HG03097 (cell line): ENCODE results near the gene TBX19.

Experiments
- ATAC-seq: cut with Tn5 transposase; IDR thresholded peaks from one replicate; pipeline ENCODE4 v1.9.1; 2021; ENCODE audit not compliant: unreplicated experiment, low FRiP score

TBX19 gene

DNA sequence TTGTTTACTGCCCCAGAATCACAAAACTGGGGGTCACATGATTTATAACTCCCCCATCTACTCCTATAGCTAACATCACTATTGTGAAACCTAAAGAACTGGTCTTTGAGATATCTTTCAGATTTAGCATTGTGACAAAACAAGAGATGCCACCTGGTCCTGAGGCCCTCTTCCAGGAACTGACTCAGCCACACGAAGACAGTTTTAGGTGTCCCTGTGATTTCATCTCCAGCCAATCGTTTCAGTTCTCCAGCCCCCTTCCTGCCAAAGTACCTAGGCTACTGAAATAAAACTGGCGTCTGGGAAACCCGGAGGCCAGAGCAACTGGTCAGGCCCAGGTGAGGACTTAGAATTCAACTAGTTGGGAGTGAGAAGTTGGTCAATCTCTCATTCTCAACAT is 36.6 kb downstream of the TBX19 start:
- ATAC-seq, result no peak

DNA sequence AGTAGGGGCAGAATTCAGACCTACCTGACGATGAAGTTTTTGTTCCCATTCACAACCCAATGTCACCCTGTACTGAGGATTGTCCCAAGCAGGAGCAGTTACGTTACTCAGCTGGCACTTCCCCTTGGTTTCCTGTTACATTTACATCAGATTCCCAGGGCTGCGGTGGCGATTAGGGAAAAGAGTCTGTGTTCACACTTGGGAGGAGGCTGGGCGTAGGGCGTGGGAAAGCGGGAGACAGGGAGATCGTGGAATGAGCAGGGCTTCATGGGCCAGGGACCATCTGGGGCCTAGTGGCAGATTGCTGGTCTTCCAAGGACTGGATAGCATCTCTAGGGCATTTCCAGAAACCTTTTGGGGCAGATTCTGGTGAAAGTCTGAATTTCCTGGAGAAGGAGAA is 39.0 kb downstream of the TBX19 start:
- ATAC-seq, result no peak

DNA sequence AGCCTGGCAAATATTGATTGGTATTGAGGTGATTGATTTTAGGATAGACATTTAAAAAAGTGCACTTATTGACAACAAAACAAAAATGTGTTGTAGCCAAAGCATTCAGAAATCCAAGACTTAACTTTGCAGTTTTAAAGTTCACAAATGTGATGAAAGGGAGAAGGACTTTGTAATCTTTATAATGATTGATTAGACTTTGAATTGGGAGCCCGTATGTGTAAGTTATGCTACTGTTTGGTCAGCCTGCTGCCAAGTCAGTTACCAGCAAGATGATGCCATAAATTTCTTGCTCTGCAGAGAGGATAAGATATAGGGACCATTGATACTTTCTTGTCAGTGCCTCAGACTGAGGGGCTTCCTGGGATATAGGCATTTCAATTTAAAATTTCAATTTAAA is 39.5 kb downstream of the TBX19 start:
- no peak for ATAC-seq

DNA sequence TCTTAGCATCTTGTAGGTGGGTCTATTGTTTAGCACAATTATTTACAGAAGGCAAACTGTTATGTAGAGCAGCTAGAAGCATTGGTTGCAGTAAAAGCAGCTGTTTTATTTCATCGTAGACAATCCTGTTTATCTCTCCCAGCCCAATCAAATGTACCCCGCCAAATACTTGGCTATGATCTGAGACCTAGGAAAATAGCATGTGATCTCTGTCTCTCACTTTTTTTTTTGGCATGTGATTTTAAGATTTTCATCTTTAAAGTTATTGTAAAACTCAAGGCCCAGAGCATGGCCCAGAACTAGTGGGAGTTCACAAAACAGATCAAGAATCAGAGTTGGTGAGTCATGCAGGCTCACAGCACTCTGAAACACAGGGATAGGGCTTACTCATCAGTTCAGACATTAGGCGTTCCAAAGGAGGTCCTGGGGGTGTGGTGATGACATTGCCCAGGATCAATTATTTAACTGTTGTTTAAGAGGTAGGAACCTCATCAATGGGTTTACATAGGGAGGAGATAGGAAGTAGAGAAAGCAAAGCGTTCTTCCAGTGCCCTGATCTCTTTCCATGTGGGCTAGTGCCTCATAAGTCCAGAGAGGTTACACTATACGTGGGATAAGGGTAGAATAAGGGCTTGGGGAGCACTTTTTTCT is 40.2 kb downstream of the TBX19 start:
- no peak for ATAC-seq

DNA sequence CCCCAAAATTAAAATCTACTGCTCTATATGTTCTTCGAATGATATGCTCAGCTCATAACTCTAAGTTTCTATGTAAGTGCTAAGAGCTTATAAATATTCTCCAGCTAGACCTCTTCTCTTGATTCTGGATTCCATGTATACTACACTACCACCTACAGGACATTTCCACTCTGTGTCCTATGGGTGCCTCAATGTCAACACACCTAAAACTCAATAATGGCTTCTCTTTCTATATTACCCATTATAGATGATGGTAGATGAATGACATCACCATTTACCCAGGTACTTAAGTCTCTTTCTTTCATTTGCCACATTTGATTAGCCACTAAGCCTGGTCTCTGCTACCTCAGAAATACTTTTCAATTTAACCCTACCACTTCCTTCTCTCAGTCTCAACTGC is 41.3 kb downstream of the TBX19 start:
- ATAC-seq, result no peak

DNA sequence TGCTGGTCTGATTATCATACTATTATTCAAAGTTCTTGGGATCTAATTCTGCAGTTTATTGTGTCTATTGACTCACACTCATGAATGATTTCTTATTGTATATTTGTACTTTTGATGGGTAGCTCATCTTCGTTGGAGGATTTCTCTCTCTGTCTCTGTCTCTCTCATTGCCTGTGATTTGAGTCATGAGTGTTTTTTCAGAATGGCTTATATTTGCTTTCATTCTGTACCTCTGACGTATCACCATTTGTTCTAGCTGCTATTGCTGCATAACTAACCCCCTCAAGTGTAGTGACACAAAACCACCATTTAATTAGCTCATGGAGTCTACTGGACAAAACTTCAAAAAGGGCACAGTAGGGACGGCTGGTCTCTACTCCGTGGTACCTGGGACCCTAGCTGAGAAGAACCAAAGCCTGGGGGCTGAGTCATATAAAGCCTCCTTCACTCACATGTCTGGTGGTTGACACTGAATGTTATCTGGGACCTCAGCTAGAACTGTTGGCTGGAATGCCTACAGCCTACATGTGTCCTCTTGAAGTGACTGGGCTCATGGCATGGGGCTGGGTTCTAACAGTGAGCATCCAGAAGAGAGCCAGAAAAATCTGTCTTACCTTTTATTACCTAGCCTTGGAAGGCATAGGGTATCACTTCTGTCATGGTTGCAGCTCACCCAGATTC is 44.2 kb downstream of the TBX19 start:
- ATAC-seq, result no peak

DNA sequence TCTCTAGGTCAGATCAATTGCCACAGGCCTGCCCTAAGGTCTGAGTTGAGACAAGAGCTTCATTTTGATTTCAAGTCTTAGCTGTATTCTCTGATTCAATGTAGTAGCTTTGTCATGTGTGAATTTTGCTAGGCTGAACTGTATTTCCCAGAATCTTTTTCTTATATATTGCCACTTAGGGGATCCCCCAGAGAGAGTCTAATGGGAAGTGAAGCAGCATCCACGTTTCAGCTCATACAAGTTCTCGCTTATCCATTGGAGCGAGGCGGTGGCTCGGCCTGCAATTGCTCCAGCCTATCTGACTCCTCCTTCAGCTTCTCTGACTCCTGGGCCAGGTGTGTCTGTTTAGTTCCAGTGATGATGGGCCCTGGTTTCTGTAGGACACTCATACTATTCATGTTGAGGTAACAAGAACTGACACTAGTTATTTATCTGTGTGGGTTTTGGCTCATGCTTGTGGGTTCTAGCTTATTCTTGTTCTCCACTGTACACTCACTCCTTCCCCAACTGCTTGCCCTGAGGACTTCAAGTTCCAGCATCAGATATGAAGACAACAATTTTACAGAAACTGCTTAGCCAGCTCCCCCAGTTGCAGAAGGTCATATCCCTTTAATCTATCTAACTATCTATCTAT is 48.2 kb downstream of the TBX19 start:
- ATAC-seq, result no peak

DNA sequence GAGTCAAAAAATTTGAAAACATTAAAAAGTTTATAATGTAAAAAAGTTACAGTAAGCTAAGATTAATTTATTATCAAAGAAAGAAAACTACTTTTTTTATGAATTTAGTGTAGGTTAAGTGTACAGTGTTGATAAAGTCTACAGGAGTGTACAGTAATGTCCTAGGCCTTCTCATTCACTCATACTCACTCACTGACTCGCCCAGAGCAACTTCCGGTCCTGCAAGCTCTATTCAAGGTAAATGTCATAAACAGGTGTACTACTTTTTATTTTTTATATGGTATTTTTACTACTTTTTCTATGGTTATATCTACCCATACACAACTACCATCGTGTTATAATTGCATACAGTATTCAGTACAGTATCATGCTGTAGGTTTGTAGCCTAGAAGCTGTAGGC is 49.6 kb downstream of the TBX19 start:
- ATAC-seq, result no peak

DNA sequence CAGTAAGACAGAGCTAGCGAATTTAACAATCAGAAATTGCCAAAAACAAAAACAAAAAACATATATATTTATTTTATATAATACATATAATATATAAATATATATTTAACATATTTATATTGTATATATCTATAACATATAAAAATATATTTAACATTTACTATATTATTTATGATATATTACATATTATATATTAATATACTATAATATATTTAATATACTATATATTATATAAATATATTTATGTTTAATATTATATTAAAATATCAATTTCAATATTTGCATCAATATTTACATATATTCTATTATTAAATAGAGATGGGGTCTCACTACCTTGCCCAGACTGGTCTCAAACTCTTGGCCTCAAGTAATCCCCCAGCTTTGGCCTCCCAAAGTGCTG is 50.9 kb downstream of the TBX19 start:
- ATAC-seq, result no peak

DNA sequence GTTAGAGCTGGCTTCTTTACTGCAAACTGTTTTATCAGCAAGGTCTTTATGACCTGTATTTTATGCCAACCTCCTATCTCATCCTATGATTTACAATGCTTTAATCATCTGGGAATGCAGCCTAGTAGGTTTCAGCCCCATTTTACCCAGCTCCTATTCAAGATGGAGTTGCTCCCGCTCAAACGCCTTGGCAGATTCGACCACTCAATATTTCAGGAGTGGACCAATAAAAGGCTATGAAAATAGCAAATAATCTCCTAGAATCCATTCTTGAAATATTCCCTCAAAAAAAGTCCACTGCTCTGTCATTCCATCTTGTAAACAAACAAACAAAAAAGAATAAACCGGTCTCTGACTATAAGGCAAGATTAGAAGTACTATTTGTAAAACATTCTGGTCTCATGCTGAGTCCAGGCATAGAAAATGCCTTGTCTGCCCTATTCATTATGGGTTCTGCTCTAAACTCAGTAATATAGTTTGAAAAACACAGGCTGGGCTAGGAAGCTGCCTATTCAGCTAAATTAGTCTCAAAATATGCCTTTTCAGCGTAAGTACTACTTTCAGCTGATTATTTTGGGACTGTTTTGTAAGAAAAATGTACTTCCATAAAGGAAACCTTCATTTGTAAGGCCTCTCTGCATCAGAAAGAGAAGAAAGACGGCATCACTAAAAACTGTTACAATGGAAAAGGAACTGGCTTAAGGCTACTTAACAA is 53.0 kb downstream of the TBX19 start:
- no peak for ATAC-seq

DNA sequence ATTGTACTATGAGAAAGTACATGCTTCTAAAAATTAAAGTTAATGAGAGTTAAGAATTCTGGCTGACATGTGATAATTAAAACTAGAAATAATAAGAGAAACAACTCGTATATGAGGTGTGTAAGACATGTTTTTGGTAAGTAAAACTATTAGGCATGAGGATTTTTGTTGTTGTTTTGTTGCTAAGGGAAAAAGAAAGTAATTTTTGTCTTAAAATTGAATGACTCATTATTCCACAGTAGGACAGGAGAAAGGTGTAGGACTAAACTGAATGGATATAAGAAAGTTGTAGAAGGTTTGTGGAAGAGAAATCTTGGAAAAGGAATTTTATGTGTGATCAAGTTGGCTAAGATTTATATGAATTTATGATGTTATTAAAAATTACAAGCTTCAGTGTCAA is 54.8 kb downstream of the TBX19 start:
- ATAC-seq, result no peak

DNA sequence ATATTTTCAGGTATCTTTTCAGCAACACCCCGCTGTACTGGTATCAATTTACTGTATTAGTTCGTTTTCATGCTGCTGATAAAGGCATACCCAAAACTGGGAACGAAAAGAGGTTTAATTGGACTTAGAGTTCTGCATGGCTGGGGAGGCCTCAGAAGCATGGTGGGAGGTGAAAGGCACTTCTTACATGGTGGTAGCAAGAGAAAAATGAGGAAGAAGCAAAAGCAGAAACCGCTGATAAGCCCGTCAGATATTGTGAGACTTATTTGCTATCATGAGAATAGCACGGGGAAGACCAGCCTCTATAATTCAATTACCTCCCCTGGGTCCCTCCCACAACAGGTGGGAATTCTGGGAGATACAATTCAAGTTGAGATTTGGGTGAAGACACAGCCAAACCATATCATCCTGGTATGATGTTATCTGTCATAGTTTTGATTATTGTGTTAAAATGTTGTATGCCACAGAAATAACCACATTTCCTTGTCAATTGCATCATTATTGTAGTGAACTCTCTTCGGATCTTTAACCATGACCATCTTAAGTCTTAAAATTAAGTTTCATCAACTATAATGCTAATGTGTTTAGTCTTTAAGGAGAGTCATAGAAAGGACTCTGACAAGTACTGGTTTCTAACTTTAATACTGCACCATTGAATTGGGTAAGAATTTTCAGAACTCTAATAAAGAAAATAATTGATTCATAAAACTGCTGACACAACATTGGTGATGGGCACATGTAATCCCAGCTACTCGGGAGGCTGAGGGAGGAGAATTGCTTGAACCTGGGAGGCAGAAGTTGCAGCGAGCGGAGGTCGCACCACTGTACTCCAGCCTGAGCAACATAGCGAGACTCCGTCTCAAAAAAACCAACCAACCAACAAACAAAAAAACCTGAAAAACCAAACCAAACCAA is 58.2 kb downstream of the TBX19 start:
- ATAC-seq, result no peak

DNA sequence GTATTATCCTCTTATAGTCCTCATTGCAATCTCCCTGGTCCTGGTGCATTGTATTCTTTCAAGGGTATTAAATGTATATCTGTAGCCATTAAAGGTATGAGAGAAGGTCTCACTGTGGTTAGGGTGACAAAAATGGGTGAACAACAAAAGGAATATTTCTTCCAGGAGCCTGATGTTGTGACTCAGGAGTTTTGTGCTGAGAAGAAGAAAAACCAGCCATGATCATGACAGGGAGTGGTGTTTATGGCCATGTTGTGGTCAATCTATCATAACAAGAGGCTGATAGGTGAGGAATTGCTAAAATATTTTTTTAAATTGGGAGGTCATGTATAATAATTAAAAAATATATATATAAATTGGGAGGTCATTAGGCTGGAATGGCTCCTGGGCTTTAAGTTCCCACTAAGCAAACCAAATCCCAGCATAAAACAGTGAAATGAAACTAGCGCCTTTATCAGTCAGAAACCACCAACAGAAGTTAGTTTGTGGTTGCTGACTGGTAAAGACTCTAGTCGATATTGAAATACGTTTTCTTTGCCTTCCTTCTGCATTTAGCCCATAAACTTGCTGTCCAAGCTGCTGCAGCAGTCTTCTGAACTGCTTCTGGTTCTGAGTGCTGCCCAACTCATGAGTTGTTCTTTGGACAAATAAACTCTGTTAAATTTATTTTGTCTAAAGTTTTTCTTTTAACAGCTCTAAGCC is 60.3 kb downstream of the TBX19 start:
- ATAC-seq, result no peak

DNA sequence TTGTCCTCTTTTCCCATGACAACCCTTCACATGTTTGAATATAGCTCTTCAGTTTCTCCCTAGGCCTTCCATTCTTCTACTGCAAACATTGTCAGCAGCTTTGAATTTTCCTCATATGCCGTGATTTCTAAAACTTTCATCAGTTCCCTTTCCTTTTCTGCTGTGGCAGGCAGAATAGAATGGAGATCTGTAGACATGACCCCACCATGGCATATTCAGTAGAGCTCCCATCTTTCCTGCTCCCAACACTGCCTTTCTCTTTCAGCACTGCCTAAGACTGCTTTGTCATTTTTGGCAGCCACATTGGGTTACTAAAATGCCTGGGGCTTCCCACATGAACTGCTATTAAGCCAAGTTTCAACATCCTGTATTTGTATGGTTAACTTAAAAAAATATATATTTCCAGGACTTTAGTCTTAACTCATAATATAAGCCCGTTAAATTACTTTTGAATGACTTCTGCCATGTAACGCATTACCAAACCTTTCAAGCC is 60.9 kb downstream of the TBX19 start:
- no peak for ATAC-seq

DNA sequence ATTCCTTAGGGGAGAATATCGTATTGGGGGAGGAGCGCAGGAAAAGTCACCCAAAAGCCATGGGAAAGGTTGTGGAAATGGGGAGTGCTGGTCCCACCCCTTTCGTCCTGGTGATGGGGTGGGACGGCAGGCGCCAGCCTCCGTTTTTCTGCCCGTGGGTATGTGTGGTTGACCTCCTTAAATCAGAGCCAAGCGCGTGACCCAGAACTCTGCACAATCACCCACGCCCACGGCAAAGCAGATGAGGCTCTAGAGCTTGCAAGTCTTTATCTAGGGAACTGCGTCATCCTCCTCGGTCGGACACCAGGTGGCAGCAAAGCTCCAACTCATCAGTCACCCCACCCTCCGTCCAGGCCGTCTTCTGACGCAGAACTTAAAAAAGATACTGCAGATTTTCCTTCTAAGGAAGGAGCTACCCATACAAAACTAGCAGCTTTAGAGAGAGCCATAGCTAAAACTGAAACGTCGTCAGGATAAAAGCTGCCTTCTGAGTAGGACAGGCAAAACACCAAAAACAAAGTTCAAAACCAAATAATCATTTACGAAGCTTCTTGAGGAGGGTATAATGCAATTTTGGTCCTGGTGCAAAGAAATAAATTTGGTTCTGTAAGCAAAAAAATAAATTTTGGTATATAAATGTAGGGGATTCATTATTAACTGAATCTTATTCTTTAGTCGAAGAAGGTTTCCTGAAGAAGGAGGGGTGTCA is 62.0 kb downstream of the TBX19 start:
- no peak for ATAC-seq

DNA sequence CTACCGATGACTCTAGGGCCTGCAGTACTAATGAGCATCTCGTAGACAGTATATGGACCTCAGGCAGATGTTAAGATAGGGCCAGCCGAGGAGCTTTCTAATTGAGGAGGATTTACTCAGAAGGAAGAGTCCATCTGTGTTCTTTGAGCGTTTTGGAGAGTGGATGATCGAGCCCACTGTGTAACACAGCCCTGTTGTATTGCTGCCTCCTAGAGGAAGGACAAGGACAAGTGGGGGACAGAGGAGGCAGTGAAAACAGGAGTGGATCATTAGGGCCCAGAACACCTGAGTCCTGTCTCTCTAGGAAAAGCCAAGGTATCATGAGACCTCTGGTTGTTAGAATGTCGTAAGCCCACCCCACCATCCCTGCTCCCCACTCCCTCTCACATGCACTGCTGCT is 62.9 kb downstream of the TBX19 start:
- no peak for ATAC-seq

DNA sequence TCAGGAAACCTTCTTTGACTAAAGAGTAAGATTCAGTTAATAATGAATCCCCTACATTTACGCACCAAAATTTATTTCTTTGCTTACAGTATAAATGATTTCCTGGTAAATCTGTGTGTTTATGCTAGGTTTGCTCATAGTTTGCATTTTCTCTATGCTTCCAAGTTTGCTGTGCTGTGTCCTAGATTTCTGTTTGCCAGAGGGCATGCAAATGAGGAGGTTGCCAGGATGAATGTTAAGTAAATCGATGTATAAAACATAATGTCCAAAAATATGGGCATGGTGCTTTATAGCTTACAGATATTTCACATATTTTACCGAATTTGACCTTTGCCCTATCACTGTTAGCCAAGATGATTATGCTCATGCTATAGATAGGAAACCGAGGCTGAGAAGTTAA is 63.8 kb downstream of the TBX19 start:
- no peak for ATAC-seq

DNA sequence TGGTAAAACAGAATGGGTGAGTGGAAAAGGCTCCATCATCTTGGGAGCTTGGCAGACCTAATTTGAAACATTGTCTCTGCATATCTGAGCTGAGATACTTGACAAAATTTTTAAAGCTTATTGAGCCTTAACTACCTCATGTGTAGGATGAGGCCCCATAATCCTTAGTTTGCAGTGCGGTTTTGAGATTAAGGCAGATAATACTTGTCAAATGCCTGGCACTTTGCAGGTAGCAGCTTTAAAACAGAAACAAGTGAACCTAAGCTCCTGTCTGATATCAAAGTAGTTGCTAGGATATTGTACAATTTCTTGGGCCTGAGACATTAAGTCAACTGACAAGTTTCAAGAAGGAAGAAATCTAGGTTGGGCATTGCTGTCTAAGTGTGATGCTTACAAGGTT is 65.3 kb downstream of the TBX19 start:
- ATAC-seq, result no peak

DNA sequence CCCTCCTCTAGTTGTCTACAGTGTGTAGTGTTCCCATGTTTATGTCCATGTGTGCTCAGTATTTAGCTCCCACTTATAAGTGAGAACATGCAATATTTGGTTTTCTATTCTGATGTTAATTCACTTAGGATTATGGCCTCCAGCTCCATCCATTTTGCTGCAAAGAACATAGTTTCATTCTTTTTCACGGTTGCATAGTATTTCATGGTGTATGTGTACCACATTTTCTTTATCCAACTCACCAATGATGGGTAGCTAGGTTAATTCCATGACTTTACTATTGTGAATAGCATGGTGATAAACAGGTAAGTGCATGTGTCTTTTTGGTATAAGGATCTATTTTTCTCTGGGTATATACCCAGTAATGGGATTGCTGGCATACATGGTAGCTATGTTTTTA is 67.0 kb downstream of the TBX19 start:
- ATAC-seq, result no peak
